Loucy (cell line): Measurements from ENCODE around the gene CELF3.

ENCODE experiments used
- H2AFZ ChIP-seq: fragments of 200-600 bp; sonication (generic); 2 replicates; pipeline ENCODE4 v1.6.0; 2016; ENCODE audit warnings: antibody characterized with exemption, mild to moderate bottlenecking, low read length, moderate library complexity
- H3F3A ChIP-seq: fragments of 200-600 bp; 2 replicates; pipeline ENCODE4 v1.6.0; 2016; ENCODE audit warnings: antibody characterized with exemption, low read depth, mild to moderate bottlenecking
- H3K27me3 ChIP-seq: fragments of 200-600 bp; sonication (generic); 2 replicates; pipeline ENCODE4 v1.6.1; 2014; ENCODE audit warnings: low read length, mild to moderate bottlenecking; ENCODE audit not compliant: insufficient read depth, poor library complexity, severe bottlenecking
- H3K36me3 ChIP-seq: fragments of 200-600 bp; sonication (generic); 2 replicates; pipeline ENCODE4 v1.6.1; 2016; ENCODE audit warnings: low read length; ENCODE audit not compliant: insufficient read depth
- H3K4me1 ChIP-seq: fragments of 200-600 bp; sonication (generic); 2 replicates; pipeline ENCODE4 v1.5.1; 2014; ENCODE audit warnings: low read length, mild to moderate bottlenecking; ENCODE audit not compliant: insufficient read depth, poor library complexity, severe bottlenecking
- H3K4me2 ChIP-seq: fragments of 200-600 bp; sonication (generic); 2 replicates; pipeline ENCODE4 v1.6.0; 2014; ENCODE audit warnings: antibody characterized with exemption, low read length, low read depth, mild to moderate bottlenecking; ENCODE audit not compliant: poor library complexity, severe bottlenecking
- H3K4me3 ChIP-seq: fragments of 200-600 bp; sonication (generic); 2 replicates; pipeline ENCODE4 v1.5.1; 2014; ENCODE audit warnings: low read length, mild to moderate bottlenecking, mixed read lengths; ENCODE audit not compliant: poor library complexity, severe bottlenecking
- H3K79me2 ChIP-seq: fragments of 200-600 bp; sonication (generic); 2 replicates; pipeline ENCODE4 v1.6.1; 2014; ENCODE audit warnings: low read length; ENCODE audit not compliant: insufficient read depth
- H3K9ac ChIP-seq: fragments of 200-600 bp; sonication (generic); 2 replicates; pipeline ENCODE4 v1.6.0; 2014; ENCODE audit warnings: mild to moderate bottlenecking, low read depth, low read length, moderate library complexity; ENCODE audit not compliant: poor library complexity, severe bottlenecking
- H3K9me2 ChIP-seq: fragments of 200-600 bp; sonication (generic); replicated peaks from 2 replicates; pipeline ENCODE4 v1.6.1; 2016; ENCODE audit warnings: low read depth, low read length, mixed read lengths
- H3K9me3 ChIP-seq: fragments of 200-600 bp; sonication (generic); 2 replicates; pipeline ENCODE4 v1.6.1; 2014; ENCODE audit warnings: mild to moderate bottlenecking, antibody characterized with exemption, low read length, low read depth; ENCODE audit not compliant: insufficient read depth
- H4K20me1 ChIP-seq: fragments of 200-600 bp; sonication (generic); 2 replicates; pipeline ENCODE4 v1.6.0; 2014; ENCODE audit warnings: antibody characterized with exemption, low read length, mild to moderate bottlenecking; ENCODE audit not compliant: insufficient read depth, poor library complexity, severe bottlenecking
- CTCF ChIP-seq: fragments of 200-600 bp; sonication (generic); conservative IDR thresholded peaks from 2 replicates; pipeline ENCODE4 v1.5.1; 2014; ENCODE audit warnings: mild to moderate bottlenecking, antibody characterized with exemption, low read length
- EZH2phosphoT487 ChIP-seq: fragments of 200-600 bp; IDR thresholded peaks from 2 replicates; pipeline ENCODE4 v1.6.1; 2018; ENCODE audit warnings: antibody characterized with exemption, mild to moderate bottlenecking, moderate library complexity, borderline replicate concordance

Gene CELF3

GRCh38 chr1:151713874-151714273 is 2.7 kb downstream of the CELF3 start:
- TF ChIP-seq CTCF = no peak
- no peaks in the 10 kb centered on the region for H3K9me3 ChIP-seq
- H3K27me3 ChIP-seq = no peaks in the 10 kb centered on the region
- no peak overlapping the region for H2AFZ ChIP-seq
- no peaks in the 10 kb centered on the region for H4K20me1 ChIP-seq
- H3K79me2 ChIP-seq = no peaks in the 10 kb centered on the region
- H3K36me3 ChIP-seq = no peaks in the 10 kb centered on the region
- H3F3A ChIP-seq = no peaks in the 10 kb centered on the region
- no peak overlapping the region for H3K9ac ChIP-seq
- H3K4me1 ChIP-seq = no peaks in the 10 kb centered on the region
- no peak overlapping the region for H3K4me3 ChIP-seq
- no peaks in the 10 kb centered on the region for H3K9me2 ChIP-seq
- no peak overlapping the region for H3K4me2 ChIP-seq

GRCh38 chr1:151713044-151713443 is 3.6 kb downstream of the CELF3 start:
- Histone ChIP-seq H3K36me3 (no peaks in the 10 kb centered on the region), H3K4me2 (no peak overlapping the region), H3K4me1 (no peaks in the 10 kb centered on the region), H3K9me3 (no peaks in the 10 kb centered on the region), H3K9me2 (no peaks in the 10 kb centered on the region), H3K4me3 (no peak overlapping the region), H2AFZ (no peak overlapping the region), H3K27me3 (no peaks in the 10 kb centered on the region), H3K9ac (no peak overlapping the region), H4K20me1 (no peaks in the 10 kb centered on the region), H3F3A (no peaks in the 10 kb centered on the region), H3K79me2 (no peaks in the 10 kb centered on the region)
- TF ChIP-seq EZH2phosphoT487 (no peak), CTCF (no peak)

GRCh38 chr1:151711951-151712350 is 4.7 kb downstream of the CELF3 start:
- no peak overlapping the region for H3K9ac ChIP-seq
- H3K4me3 ChIP-seq = no peak overlapping the region
- TF ChIP-seq CTCF (no peak), EZH2phosphoT487 (no peak)
- H4K20me1 ChIP-seq = no peaks in the 10 kb centered on the region
- peaks cover 4% of the 10 kb centered on the region for H3K4me1 ChIP-seq
- H3K4me2 ChIP-seq = no peak overlapping the region
- H3F3A ChIP-seq = no peaks in the 10 kb centered on the region
- no peaks in the 10 kb centered on the region for H3K79me2 ChIP-seq
- H3K9me3 ChIP-seq = no peaks in the 10 kb centered on the region
- no peaks in the 10 kb centered on the region for H3K9me2 ChIP-seq
- H3K36me3 ChIP-seq = no peaks in the 10 kb centered on the region
- H2AFZ ChIP-seq = no peak overlapping the region
- no peaks in the 10 kb centered on the region for H3K27me3 ChIP-seq
